Panc1 (cell line): ENCODE results near the gene MFAP4. TPM values are rescaled to one million over a fixed set of nuclear protein-coding genes. Genes with fewer than 3 reads are reported as not detected.

ENCODE experiments used
- ATAC-seq: fragments of 200-7000 bp; cut with Tn5 transposase; 2 replicates; pipeline ENCODE4 v1.9.1; 2020; ENCODE audit warnings: mild to moderate bottlenecking, moderate library complexity
- BruUV-seq: library from RNA; stranded (reverse); fragments of 400-500 nt; replicated peaks from 2 replicates; lab custom pipeline; 2021; lab: Mats Ljungman, UMichigan
- CTCF ChIA-PET: fragments of 300-600 bp; sonication (Branson Sonifier 250); formaldehyde crosslinking; loops from one replicate; lab custom pipeline; 2022; ENCODE audit warnings: antibody characterized with exemption; lab: Charles Lee
- POLR2A ChIA-PET: fragments of 300-600 bp; sonication (Branson Sonifier 250); formaldehyde crosslinking; loops from one replicate; lab custom pipeline; 2022; ENCODE audit warnings: antibody characterized with exemption; lab: Charles Lee
- DNase-seq: peaks from one replicate; pipeline ENCODE4 v3.0.0-alpha.2; 2010; ENCODE audit warnings: low read depth, low spot score
- H3K27ac ChIP-seq: 2 replicates; pipeline ENCODE4 v1.5.1; 2011; ENCODE audit warnings: mild to moderate bottlenecking, low read length, inconsistent platforms
- H3K27me3 ChIP-seq: fragments of 200-500 bp; sonication (Bioruptor generic); 2 replicates; pipeline ENCODE4 v1.6.0; 2014; ENCODE audit warnings: low read length, inconsistent platforms; ENCODE audit not compliant: control insufficient read depth, insufficient read depth
- H3K36me3 ChIP-seq: fragments of 200-500 bp; sonication (Bioruptor generic); 2 replicates; pipeline ENCODE4 v1.5.1; 2014; ENCODE audit warnings: inconsistent platforms, mild to moderate bottlenecking, low read length, moderate library complexity; ENCODE audit not compliant: control insufficient read depth, insufficient read depth
- H3K4me1 ChIP-seq: 2 replicates; pipeline ENCODE4 v1.5.1; 2011; ENCODE audit warnings: inconsistent platforms, mild to moderate bottlenecking, low read length, moderate library complexity; ENCODE audit not compliant: control insufficient read depth, insufficient read depth
- H3K4me3 ChIP-seq, 2 experiments: 2 replicates each; pipeline ENCODE4 v1.5.1; 2011 to 2012; ENCODE audit warnings: low read depth in 2 of 2, low read length in 2 of 2, mild to moderate bottlenecking in 2 of 2, inconsistent platforms in 1 of 2, moderate library complexity in 1 of 2
- H3K9me3 ChIP-seq: fragments of 200-500 bp; sonication (Bioruptor generic); 2 replicates; pipeline ENCODE4 v1.5.1; 2014; ENCODE audit warnings: low read depth, mild to moderate bottlenecking, inconsistent platforms, low read length, moderate library complexity; ENCODE audit not compliant: control insufficient read depth, insufficient read depth
- CTCF ChIP-seq: fragments of 450-650 bp; IDR thresholded peaks from 2 replicates; pipeline ENCODE4 v1.5.1; 2017; ENCODE audit warnings: mild to moderate bottlenecking
- POLR2AphosphoS5 ChIP-seq: IDR thresholded peaks from 2 replicates; pipeline ENCODE4 v1.6.1; 2012; ENCODE audit warnings: mild to moderate bottlenecking, low read depth, low read length, moderate library complexity
- REST ChIP-seq, 2 experiments: IDR thresholded peaks; 2 replicates each; pipeline ENCODE4 v1.6.1; 2011 to 2012; ENCODE audit warnings: low read depth in 2 of 2, control low read depth in 1 of 2, low read length in 1 of 2, mild to moderate bottlenecking in 1 of 2, moderate library complexity in 1 of 2; ENCODE audit not compliant: insufficient read depth in 1 of 2
- SIN3A ChIP-seq: IDR thresholded peaks from 2 replicates; pipeline ENCODE4 v1.6.1; 2012; ENCODE audit warnings: low read depth, mild to moderate bottlenecking, low read length, moderate library complexity, borderline replicate concordance; ENCODE audit not compliant: insufficient read depth
- TCF7L2 ChIP-seq: IDR thresholded peaks from 2 replicates; pipeline ENCODE4 v1.6.1; 2011; ENCODE audit warnings: mild to moderate bottlenecking, low read depth, low read length, inconsistent platforms
- in situ Hi-C: cut with HindIII; loops from 2 replicates; pipeline ENCODE4 v1.10.0; 2016; ENCODE audit warnings: low sequenced_read_pairs, low pct_unique_long_range_greater_than_20kb
- intact Hi-C: fragments of 100-400 bp; cut with micrococcal nuclease; formaldehyde crosslinking; loops from one replicate; pipeline ENCODE4 v1.10.0; 2022; ENCODE audit not compliant: unreplicated experiment
- total RNA-seq: library from RNA; stranded (reverse); gene quantifications from one replicate; pipeline ENCODE4 v1.2.1, GENCODE V29; 2021; ENCODE audit not compliant: unreplicated experiment

The MFAP4 gene
- total RNA-seq, 1 experiment from 2014 or later: 0.92 TPM

GRCh38 chr17:19418251-19418992, 31.4 kb upstream of the MFAP4 start:
- in situ Hi-C loops: no loop called here
- BruUV-seq: no TSS peak

GRCh38 chr17:19417611-19418010, 30.6 kb upstream of the MFAP4 start:
- no peak for DNase-seq
- ChIA-PET CTCF (no interaction called here), POLR2A (no interaction called here)
- intact Hi-C loops: no loop called here
- no peak for ATAC-seq
- in situ Hi-C loops: no loop called here
- Histone ChIP-seq H3K9me3 (no peaks in the 10 kb centered on the region), H3K4me3 (no peak overlapping the region), H3K36me3 (no peaks in the 10 kb centered on the region), H3K27me3 (no peaks in the 10 kb centered on the region), H3K4me1 (no peaks in the 10 kb centered on the region), H3K27ac (no peak overlapping the region)
- no TSS peak for BruUV-seq
- TF ChIP-seq POLR2AphosphoS5 (no peak), CTCF (no peak), REST (IDR thresholded peaks at IDR 0.05; ENCODE audit: insufficient read depth in 1 of 2, low read depth in 2 of 2, low read length in 1 of 2) (no peak), TCF7L2 (no peak), SIN3A (no peak)

More at GRCh38 chr17:19418251-19418992, 31.4 kb upstream of the MFAP4 start:
- intact Hi-C loops: no loop called here
- Histone ChIP-seq H3K27ac (no peak overlapping the region), H3K4me1 (no peaks in the 10 kb centered on the region), H3K27me3 (no peaks in the 10 kb centered on the region), H3K36me3 (no peaks in the 10 kb centered on the region), H3K9me3 (no peaks in the 10 kb centered on the region), H3K4me3 (no peak overlapping the region)
- TF ChIP-seq TCF7L2: no peak
- TF ChIP-seq REST (IDR thresholded peaks at IDR 0.05; ENCODE audit: insufficient read depth in 1 of 2, low read depth in 2 of 2, low read length in 1 of 2): no peak
- TF ChIP-seq POLR2AphosphoS5: no peak
- no peak for TF ChIP-seq CTCF
- TF ChIP-seq SIN3A: no peak
- ATAC-seq (no peak), DNase-seq (no peak)
- ChIA-PET POLR2A (no interaction called here), CTCF (no interaction called here)
